GM21717 (cell line): ENCODE results near the gene SSBP3.
"Not testable (repeated sequence)": the region's sequence is repeated elsewhere in the genome, so short reads cannot be mapped to it uniquely, and the experiment has no call there.

Source experiments
- ATAC-seq: cut with Tn5 transposase; IDR thresholded peaks from one replicate; pipeline ENCODE4 v1.9.1; 2021; ENCODE audit warnings: mild to moderate bottlenecking, moderate library complexity; ENCODE audit not compliant: unreplicated experiment

The SSBP3 gene

GRCh38 chr1:54395281-54395934 lies 10.8 kb downstream of the SSBP3 start:
- ATAC-seq: no peak

- no peak for ATAC-seq
Observed at GRCh38 chr1:54394104-54394503, 12.1 kb downstream of the SSBP3 start.

- ATAC-seq: no peak
Observed at GRCh38 chr1:54392401-54392800, 13.8 kb downstream of the SSBP3 start.

GRCh38 chr1:54391450-54392209 lies 14.6 kb downstream of the SSBP3 start:
- ATAC-seq: no peak

GRCh38 chr1:54390655-54391054 lies 15.5 kb downstream of the SSBP3 start:
- ATAC-seq: no peak

GRCh38 chr1:54389608-54390007 lies 16.6 kb downstream of the SSBP3 start:
- not testable (repeated sequence) for ATAC-seq

GRCh38 chr1:54387419-54387818 lies 18.8 kb downstream of the SSBP3 start:
- ATAC-seq: no peak

- no peak for ATAC-seq
Observed at GRCh38 chr1:54385727-54386022, 20.5 kb downstream of the SSBP3 start.

- ATAC-seq: no peak
Observed at GRCh38 chr1:54384918-54385726, 21.1 kb downstream of the SSBP3 start.

- ATAC-seq: no peak
Observed at GRCh38 chr1:54384471-54384870, 21.7 kb downstream of the SSBP3 start.

- no peak for ATAC-seq
Observed at GRCh38 chr1:54381524-54381923, 24.7 kb downstream of the SSBP3 start.

GRCh38 chr1:54380290-54380882 lies 25.8 kb downstream of the SSBP3 start:
- ATAC-seq: no peak

GRCh38 chr1:54379555-54380289 lies 26.5 kb downstream of the SSBP3 start:
- ATAC-seq: no peak

GRCh38 chr1:54378874-54379554 lies 27.2 kb downstream of the SSBP3 start:
- ATAC-seq: no peak

GRCh38 chr1:54378157-54378873 lies 27.9 kb downstream of the SSBP3 start:
- no peak for ATAC-seq

- no peak for ATAC-seq
Observed at GRCh38 chr1:54377040-54377691, 29.0 kb downstream of the SSBP3 start.

GRCh38 chr1:54376430-54377039 lies 29.7 kb downstream of the SSBP3 start:
- peak; percentile 69 for ATAC-seq

- ATAC-seq: no peak
Observed at GRCh38 chr1:54375712-54376429, 30.3 kb downstream of the SSBP3 start.
